Cardiac fibroblast (primary cell): ENCODE results near the gene ADISSP.
A peak's percentile ranks its signal among the peaks of the same experiment; 100 is the strongest.

Experiments used
- DNase-seq, 2 donors: peaks; one replicate each; pipeline versions ENCODE4 v3.0.0 to v3.0.0-alpha.2; 2010; ENCODE audit warnings: low read depth in 2 of 2
- H3K4me3 ChIP-seq, 2 donors: replicated peaks in 1 of 2; 1 replicate in 1 of 2; 2 replicates in 1 of 2; pipeline ENCODE4 v1.5.1; 2011; ENCODE audit warnings: low read depth in 2 of 2, low read length in 2 of 2, mild to moderate bottlenecking in 2 of 2, moderate library complexity in 1 of 2
- TF ChIP-seq, protein P1 (sequence below): IDR thresholded peaks from one replicate; pipeline ENCODE4 v1.5.1; 2011; ENCODE audit warnings: low read depth, mild to moderate bottlenecking, low read length, inconsistent platforms

The ADISSP gene

DNA sequence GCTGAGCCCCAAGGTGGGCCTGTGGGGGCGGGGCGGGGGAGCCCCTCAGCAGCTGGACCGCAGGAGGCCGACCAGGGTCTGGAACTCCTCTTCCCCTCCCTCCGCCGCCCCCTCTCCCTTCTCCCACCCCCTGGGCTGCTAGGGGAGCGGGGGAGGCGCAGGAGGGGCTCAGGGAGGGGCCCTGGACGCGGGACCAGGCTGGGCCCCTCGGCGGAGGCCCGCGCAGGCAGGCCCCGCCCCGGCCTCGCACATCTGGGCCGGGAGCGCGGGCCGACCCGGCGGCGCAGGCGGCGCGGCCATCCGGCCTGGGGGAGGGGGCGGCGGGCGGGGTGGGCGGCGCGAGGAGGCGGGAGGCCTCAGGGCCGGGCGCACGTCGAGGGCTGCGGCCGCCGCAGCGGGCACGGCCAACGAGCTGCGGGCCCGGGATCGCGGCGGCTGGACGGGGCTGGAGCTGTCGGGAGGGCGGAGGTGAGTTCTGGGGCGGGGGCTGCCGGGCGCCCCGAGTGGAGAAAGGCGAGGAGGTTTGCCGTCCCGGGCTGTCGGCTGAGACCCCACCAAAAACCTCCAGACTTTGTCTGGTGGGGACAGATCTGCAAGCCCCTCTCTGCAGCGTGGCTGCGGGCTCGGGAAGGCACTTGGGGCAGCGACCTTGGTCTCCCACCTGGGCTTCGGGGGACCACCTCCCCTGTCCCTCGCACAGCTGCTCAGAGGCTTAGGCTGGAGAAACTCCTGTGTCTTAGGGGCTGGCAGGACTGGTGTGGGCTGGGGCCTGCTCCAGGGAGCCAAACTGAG lies 35.0 kb downstream of the ADISSP start, which contains the start of gene HSPA12B:
TSS of gene HSPA12B (plus strand) at position 359 of the 792 bp plus-strand sequence. CDS start 5,990 bp downstream, outside the sequence.
- TF ChIP-seq, protein P1, sequence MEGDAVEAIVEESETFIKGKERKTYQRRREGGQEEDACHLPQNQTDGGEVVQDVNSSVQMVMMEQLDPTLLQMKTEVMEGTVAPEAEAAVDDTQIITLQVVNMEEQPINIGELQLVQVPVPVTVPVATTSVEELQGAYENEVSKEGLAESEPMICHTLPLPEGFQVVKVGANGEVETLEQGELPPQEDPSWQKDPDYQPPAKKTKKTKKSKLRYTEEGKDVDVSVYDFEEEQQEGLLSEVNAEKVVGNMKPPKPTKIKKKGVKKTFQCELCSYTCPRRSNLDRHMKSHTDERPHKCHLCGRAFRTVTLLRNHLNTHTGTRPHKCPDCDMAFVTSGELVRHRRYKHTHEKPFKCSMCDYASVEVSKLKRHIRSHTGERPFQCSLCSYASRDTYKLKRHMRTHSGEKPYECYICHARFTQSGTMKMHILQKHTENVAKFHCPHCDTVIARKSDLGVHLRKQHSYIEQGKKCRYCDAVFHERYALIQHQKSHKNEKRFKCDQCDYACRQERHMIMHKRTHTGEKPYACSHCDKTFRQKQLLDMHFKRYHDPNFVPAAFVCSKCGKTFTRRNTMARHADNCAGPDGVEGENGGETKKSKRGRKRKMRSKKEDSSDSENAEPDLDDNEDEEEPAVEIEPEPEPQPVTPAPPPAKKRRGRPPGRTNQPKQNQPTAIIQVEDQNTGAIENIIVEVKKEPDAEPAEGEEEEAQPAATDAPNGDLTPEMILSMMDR, result no peak
- peak within 1 kb of the TSS in 1 of 2 donors; percentile 8 for H3K4me3 ChIP-seq
- DNase-seq, result no peak

DNA sequence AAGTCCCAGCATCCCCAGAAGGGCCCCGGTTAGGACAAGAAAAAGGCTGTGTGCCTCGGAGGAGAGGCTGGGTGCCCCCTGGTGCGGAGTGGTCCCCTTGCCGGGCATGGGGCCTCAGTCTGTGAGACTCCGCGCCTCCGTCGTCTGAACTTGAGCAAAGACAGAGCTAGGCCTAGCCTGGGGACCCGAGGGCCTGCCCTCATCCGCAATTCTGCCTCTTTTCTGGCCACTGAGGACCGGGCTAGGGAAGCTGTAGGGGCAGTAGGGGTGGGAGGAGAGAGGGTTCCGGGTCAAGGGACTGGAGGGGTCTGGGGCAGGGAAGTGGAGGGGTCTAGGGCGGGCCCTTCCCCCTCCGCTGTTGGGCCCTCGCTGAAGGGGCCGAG lies 35.6 kb downstream of the ADISSP start:
- H3K4me3 ChIP-seq, result no peak overlapping the region
- DNase-seq, result no peak
- TF ChIP-seq, protein P1, result no peak

DNA sequence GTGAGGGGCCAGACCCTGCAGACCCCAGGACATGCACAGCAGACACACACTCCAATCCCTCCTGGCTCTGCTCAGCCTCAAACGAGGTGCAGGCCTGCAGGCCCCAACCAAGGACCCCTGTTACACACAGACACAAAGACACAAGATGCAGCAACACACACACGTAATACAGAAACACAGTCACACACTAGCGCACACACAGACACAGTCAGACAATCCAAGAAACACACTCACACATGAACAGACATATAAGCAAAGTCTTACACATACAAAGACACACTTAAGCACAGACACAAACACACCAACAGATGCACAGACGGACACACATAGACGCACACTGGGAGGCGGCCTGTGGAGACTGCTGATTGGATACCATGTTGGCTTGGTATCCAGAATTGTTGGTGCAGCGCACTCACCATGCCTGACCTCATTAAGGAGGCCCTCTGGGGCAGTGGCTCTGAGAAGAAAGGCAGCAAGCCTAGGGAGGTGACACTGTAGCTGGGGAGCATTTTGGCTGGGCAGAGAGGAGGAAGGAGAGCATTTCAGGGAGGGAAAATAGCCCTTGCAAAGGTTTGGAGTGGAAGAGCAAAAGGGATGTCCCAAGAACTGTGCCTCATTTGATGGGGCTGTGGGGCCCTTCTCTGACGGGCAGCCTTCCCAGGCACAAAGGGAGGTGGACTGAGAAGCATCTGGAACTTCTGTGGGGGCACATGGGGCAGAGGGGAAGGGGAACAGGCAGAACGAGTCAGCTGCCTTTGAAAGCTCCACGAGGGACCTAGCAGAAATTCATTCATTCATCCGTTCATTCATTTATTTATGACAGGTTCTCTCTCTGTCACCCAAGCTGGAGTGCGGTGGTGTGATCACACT lies 36.5 kb downstream of the ADISSP start:
- no peak for DNase-seq
- TF ChIP-seq, protein P1, result no peak
- H3K4me3 ChIP-seq, result no peak overlapping the region

DNA sequence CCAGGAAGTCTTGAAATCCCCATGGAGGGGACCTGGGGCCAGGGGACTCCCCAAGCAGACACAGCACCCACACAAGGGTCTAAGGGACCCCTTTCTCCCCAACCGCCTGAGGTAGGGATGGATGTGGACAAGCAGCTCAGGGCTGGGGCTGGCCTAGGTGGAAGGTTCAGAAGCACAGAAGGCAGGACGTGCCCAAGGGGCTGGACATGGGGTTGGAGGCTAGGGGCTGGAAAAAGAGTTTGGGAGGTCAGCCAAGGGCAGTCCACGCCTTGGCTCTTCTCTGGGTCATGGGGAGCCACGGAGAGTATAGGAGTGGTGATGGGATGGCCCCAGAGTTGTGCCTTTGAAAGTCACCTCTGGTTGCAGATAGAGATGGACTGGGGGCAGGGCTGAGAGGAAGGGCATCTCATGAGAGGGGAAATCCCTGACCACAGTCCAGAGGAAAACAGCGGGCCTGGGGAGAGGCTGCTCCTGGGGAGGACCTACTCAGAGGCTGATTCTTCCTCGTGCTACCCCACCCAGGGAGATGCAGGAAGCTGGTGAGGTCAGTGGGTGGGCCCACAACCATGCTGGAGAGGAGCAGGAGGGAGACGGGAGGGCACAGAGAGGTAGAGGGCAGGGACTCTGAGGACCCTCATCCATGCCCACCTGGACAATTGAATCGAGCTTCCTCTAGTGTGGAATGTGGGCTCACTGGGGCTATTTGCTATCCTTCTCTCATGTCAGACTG lies 37.6 kb downstream of the ADISSP start:
- no peak overlapping the region for H3K4me3 ChIP-seq
- no peak for DNase-seq
- TF ChIP-seq, protein P1, result no peak

DNA sequence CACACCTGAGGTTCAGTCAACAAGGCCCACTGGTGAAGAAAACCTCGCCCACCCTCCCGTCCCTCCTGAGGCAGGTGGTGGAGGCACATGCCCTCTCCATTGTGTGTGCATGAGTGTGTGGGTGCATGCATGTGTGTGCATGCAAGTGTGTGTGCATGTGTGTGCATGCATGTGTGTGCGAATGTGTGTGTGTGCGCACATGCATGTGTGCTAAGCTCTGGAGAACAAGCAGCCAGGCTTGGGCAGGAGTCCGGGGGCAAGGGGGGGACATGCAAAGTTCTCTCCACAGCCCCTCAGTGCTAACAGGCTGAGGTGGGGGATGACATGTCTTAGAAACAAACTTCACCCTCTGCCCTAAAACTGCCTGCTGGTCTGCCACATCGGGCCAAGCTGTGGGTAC lies 38.2 kb downstream of the ADISSP start:
- H3K4me3 ChIP-seq, result no peak overlapping the region
- TF ChIP-seq, protein P1, result no peak
- no peak for DNase-seq

DNA sequence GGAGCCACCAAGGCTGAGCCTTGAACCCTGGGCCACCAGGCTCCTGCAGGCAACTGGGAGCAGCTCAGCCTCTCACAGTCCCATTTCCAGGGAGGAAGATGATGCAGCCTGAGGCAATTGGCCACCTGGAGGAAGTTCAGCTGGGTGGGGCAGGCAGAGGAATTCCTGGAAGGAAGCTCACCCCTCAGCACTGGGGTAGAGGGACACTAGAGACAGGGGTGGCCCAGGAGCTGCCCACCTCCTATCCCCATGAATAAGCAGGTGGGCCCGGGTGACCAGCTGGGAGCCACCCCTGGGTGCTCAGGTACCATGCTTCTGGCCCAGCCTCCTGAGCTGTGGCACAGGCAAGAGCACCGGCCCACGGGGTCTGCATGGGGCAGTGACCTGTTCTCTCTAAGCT lies 38.7 kb downstream of the ADISSP start:
- DNase-seq, result no peak
- TF ChIP-seq, protein P1, result no peak
- H3K4me3 ChIP-seq, result no peak overlapping the region
